ENCODE data around the gene KCND2.

The KCND2 gene

GRCh38 chr7:120760851-120761250 lies 487.9 kb downstream of the KCND2 start:
- H3K9me3 ChIP-seq (ENCODE audit: low read length): no peaks in the 10 kb centered on the region
- H3K4me1 ChIP-seq (ENCODE audit: insufficient read depth, low read length, severe bottlenecking): no peaks in the 10 kb centered on the region
- no peaks in the 10 kb centered on the region for H3K79me2 ChIP-seq (ENCODE audit: insufficient read depth, low read length)

GRCh38 chr7:120770206-120770605 lies 497.2 kb downstream of the KCND2 start:
- Histone ChIP-seq H3K4me3 (ENCODE audit: low read depth, low read length, poor library complexity, severe bottlenecking) (no peak overlapping the region), H3K79me2 (ENCODE audit: insufficient read depth, low read length) (no peaks in the 10 kb centered on the region), H3K36me3 (ENCODE audit: insufficient read depth, low read length) (no peaks in the 10 kb centered on the region), H3F3A (ENCODE audit: insufficient read depth, low read length) (no peaks in the 10 kb centered on the region), H3K27ac (ENCODE audit: low read depth, low read length, poor library complexity, severe bottlenecking) (no peak overlapping the region), H3K4me2 (ENCODE audit: low read length) (no peak overlapping the region), H4K20me1 (ENCODE audit: insufficient read depth, low read length) (no peaks in the 10 kb centered on the region), H3K4me1 (ENCODE audit: insufficient read depth, low read length, severe bottlenecking) (no peaks in the 10 kb centered on the region), H2AFZ (ENCODE audit: low read length) (no peak overlapping the region), H3K9ac (ENCODE audit: low read length) (no peak overlapping the region), H3K9me3 (ENCODE audit: low read length) (no peaks in the 10 kb centered on the region), H3K9me2 (ENCODE audit: low read depth, low read length) (no peaks in the 10 kb centered on the region), H3K27me3 (ENCODE audit: insufficient read depth, low read length) (no peaks in the 10 kb centered on the region)
- TF ChIP-seq CTCF (IDR thresholded peaks at IDR 0.05; ENCODE audit: low read length): no peak
- no peak for TF ChIP-seq EZH2 (IDR thresholded peaks at IDR 0.05; ENCODE audit: borderline replicate concordance, low read length)

More at GRCh38 chr7:120760851-120761250, 487.9 kb downstream of the KCND2 start:
- Histone ChIP-seq H3K9me2 (ENCODE audit: low read depth, low read length) (no peaks in the 10 kb centered on the region), H3K27me3 (ENCODE audit: insufficient read depth, low read length) (no peaks in the 10 kb centered on the region), H3K4me3 (ENCODE audit: low read depth, low read length, poor library complexity, severe bottlenecking) (no peak overlapping the region), H3K27ac (ENCODE audit: low read depth, low read length, poor library complexity, severe bottlenecking) (no peak overlapping the region), H3K4me2 (ENCODE audit: low read length) (no peak overlapping the region), H2AFZ (ENCODE audit: low read length) (no peak overlapping the region), H4K20me1 (ENCODE audit: insufficient read depth, low read length) (no peaks in the 10 kb centered on the region), H3F3A (ENCODE audit: insufficient read depth, low read length) (no peaks in the 10 kb centered on the region), H3K36me3 (ENCODE audit: insufficient read depth, low read length) (no peaks in the 10 kb centered on the region), H3K9ac (ENCODE audit: low read length) (no peak overlapping the region)
- no peak for TF ChIP-seq CTCF (IDR thresholded peaks at IDR 0.05; ENCODE audit: low read length)
- no peak for TF ChIP-seq EZH2 (IDR thresholded peaks at IDR 0.05; ENCODE audit: borderline replicate concordance, low read length)

- Histone ChIP-seq H3K9ac (ENCODE audit: low read length) (no peak overlapping the region), H3K27ac (ENCODE audit: low read depth, low read length, poor library complexity, severe bottlenecking) (no peak overlapping the region), H4K20me1 (ENCODE audit: insufficient read depth, low read length) (no peaks in the 10 kb centered on the region), H3K9me3 (ENCODE audit: low read length) (no peaks in the 10 kb centered on the region), H3K9me2 (ENCODE audit: low read depth, low read length) (no peaks in the 10 kb centered on the region), H3F3A (ENCODE audit: insufficient read depth, low read length) (no peaks in the 10 kb centered on the region), H3K36me3 (ENCODE audit: insufficient read depth, low read length) (no peaks in the 10 kb centered on the region), H2AFZ (ENCODE audit: low read length) (no peak overlapping the region), H3K4me3 (ENCODE audit: low read depth, low read length, poor library complexity, severe bottlenecking) (no peak overlapping the region), H3K4me1 (ENCODE audit: insufficient read depth, low read length, severe bottlenecking) (no peaks in the 10 kb centered on the region), H3K79me2 (ENCODE audit: insufficient read depth, low read length) (no peaks in the 10 kb centered on the region), H3K27me3 (ENCODE audit: insufficient read depth, low read length) (no peaks in the 10 kb centered on the region), H3K4me2 (ENCODE audit: low read length) (no peak overlapping the region)
- no peak for TF ChIP-seq EZH2 (IDR thresholded peaks at IDR 0.05; ENCODE audit: borderline replicate concordance, low read length)
- no peak for TF ChIP-seq CTCF (IDR thresholded peaks at IDR 0.05; ENCODE audit: low read length)
Measured at GRCh38 chr7:120774481-120774880, 501.5 kb downstream of the KCND2 start.
